CD4-positive, alpha-beta T cell treated with Interleukin-6 for 4 hours (primary cell): ENCODE data around the gene SMC6.

Experiments
- DNase-seq: peaks from one replicate; pipeline ENCODE4 v3.0.0-alpha.2; 2020; ENCODE audit warnings: mixed read lengths

The SMC6 gene

DNA sequence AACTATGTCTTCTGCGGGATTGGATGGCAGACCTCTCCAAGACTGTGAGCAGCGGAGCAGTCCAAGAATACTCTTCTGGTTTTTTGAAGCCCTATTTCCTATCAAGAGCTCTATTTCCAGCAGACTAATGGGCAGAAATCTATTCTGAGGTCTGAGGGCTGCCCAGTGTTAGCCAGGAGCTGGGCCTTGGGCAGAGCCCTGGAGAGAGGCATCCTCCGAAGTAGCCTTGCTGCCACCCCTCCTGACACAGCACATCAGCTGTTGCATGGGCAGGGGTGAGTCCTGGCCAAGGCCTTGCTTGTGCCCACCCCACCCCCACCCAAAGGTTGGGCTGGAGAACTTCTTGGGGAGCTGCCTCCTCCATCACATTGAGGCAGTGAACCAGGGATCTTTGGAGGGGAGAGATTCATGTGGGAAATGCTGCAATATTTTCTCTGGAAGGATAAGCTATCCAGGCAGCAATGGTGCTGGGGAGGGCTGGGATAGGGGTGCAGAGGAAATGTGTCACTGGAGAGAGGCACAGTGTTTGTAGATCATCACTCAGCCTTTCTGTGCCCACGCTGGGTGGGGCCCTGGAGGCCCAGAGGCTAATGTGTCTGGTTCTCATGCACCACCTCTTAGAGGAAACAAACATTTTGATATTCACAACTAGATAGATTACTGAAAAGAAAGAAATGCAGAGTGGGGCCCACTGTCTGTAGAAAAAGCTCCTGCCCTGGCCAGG is 108.5 kb downstream of the SMC6 start:
- DNase-seq = no peak

DNA sequence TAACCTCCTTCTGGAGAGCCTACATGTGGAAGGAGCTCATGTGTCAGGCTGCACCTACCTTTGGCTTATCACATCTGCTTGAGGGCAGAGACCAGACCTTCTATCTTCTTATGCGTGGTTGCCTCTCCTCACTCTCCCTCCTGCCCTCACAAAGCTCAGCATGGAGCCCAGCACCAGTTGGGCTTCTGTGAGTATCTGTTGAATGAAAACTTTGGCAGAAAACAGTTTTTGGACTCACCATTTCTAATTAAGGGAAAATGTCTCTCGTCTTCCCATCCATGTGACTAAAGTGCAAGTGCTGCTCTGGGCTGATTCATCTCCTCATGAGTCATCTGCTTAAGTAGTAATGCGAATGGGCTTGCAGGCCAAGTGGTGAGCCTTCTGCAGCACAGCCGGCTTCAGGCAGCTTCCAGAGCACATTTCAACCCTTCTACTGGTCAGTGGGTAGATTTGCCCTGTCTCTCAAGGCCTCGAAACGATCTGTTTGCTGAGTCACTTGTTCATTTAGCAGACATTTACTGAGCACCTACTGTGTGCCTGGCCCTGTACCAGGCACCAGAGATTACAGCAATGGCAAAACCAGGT is 110.5 kb downstream of the SMC6 start:
- no peak for DNase-seq

DNA sequence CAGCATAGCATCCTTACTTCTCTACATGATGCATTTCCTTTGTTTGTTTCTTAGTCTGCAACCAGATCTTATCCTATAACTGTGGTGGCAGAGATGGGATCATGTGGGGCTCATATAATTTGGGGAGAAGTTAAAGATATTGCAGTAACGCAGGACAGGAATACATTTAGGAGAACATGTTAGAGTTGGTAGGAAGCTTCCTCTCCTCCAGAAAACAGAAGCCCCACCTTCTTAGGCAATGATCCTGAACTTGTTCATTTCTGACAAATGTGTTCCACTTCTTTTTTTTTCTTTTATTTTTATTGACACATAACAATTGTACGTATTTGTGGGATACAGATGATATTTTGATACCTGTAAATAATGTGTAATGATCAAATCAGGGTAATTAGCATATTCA is 113.2 kb downstream of the SMC6 start:
- DNase-seq = no peak

DNA sequence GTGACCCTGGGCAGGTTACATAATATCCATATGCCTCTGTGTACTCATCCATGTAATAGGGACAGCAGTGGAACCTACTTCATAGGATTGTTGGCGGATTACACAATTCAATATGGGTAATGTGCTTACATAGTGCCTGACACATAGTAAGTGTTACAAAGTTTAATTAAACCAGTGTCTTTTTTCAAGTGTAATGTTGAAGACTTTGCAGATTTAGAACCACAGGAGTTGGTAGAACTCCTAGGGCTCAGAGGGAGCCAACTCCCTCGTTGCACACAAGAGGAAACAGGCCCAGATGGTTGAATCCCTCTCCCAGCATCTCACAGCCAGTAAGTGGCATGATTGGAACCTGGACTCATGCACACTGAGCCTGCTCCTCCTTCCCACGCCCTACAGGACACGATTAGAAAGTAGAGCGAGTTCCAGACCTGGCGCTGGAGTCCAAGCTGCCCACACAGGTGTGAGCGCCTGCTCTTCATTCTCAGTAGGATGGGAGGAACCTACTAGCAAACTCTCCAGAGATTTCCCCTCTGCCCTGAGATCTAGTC is 115.3 kb downstream of the SMC6 start:
- no peak for DNase-seq

DNA sequence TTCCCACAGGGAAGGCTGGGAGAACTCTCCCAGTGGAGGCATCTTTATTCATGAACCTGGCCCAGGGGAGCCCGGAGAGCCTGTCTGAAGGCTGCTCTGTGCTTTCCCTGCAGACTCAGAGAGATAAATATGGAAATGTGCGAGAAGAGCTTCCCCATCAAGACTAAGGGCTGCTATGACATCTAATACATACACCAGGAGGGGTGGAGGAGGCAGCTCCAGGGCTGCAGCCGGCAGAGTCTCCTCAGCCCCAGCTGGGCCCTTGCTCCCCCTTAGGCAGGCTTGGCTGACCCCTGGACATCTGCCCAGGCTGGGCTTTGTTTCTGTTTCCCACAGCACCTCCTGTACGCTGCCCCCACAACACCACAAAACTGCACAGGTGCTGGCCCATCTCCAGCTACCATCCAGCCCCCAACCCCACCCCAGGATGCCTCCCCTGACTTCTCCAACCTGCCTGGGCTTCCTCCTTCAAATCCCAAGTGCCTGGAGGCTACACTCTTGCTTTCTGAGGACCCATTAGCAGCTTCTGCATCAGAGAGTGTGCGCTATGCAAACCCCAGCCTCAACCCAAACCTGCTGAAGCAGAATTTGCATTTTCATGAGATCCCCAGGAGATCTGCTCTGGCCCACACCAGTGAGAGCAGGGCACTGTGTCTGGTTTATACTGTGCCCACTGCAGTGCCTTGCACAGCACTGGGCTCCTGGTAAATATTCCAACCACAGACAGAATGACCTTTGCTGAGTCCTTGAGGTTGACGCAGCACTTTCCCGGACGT is 116.3 kb downstream of the SMC6 start:
- DNase-seq = no peak

DNA sequence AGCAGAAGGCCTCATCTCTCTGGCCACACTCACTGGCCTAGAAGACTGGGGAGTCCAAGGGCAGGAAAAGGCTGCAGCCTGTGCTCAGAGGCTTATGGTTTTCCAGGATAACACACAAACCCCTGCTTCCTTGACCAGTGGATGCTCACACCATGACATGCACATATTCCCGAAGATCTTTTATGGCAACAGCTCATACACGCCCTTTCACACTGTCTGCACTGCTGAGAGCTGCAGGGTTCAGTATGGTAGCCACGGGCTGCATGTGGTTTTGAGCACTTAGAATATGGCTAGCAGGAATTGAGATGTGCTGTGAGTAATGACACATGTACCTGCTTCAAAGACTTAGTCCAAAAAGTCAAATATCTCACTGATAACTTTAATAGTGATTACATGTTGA is 117.4 kb downstream of the SMC6 start:
- no peak for DNase-seq

DNA sequence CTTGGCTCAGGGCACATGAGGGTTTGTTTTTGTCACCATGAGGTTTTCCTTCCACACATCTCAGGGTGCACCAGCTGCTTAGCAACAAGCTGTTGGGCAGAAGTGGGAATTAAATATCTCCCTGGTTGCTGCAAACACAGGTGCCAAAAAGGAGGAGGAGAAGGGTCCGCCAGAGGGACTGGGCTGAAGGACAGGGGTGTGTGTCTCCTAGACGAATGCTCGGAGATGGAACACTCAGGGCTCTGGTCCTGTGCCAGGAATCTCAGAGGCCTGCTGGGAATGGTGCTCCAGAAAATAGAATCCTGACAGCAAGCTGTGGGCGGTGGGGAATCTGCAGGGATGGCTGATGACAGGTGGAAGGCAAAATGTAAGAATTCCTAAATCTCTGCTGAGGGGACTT is 118.6 kb downstream of the SMC6 start:
- DNase-seq = no peak

DNA sequence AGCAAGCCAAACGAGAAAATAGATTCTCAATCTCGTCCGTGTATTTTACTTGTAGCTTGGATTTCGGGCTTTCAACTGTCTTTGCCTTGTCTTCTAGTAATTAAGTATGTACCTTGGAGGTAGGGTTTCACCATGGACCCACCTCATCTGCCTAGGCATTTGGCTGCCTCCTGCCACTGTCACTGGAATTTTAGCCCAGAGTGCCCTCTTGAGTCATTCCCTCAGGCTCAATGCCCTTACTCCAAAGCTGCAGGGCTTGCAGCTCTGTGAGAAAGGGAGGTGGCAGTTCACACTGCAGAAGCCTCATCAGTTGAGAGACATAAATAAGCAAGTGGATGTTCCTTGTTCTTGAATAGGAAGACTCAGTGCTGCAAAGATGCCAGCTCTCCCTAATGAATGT is 123.5 kb downstream of the SMC6 start:
- no peak for DNase-seq

DNA sequence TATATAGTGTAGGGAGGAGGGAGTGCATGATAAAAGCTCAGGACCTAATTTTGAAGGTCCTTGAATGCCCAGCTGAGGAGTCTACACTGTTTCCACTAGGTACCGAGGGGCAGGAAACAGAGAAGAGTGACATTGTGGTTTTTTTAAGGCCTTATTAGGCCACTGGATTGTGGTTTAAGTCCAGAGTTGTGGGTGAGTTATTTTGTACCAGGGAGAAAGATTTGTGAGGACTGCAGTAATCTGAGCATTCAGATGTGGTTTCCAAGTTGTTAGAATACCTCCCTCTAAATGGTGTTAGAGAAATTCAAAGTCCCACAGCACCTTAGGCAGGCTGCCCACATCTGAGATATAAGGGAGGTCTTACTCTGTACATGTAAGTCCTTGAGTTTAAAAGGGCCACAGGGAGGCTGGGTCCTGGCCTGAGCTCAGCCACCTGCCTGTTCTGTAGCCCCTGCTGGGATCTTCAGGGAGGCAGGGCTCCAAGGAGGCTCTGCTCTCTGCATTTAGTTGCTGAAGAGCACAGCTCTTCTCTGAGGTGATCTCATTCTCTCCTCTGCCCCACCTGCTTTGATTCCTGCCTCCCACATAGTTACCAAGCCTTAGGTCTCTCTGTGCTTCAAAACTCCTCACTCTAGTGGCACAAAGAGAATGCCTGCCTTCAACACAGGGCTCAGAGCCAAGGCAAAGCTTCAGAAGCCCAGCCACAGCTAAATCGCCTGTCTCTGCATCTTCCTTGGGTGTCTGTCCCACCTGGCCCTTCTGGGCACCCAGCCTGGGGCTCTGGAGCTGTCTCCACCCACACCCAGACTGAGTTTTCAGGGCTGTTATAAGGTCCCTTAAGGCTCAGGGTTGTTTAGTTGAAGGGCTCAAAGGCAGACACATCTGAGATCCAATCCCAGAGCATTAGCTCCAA is 125.0 kb downstream of the SMC6 start:
- DNase-seq = no peak

DNA sequence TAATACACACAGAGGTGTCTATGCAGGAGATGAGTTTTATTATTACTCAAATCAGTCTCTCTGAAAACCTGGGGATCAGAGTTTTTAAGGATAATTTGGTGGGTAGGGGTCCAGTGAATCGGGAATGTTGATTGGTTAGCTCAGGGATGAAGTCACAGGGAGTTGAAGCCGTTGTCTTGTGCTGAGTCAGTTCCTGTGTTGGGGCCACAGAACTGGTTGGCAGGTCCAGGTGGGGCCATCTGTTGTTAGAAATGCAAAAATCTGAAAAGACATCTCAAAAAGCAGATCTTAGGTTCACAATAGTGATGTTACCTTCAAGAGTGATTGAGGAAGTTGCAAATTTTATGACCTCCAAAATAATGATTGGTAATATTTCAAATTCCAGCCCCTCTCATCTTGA is 126.2 kb downstream of the SMC6 start:
- DNase-seq = no peak

DNA sequence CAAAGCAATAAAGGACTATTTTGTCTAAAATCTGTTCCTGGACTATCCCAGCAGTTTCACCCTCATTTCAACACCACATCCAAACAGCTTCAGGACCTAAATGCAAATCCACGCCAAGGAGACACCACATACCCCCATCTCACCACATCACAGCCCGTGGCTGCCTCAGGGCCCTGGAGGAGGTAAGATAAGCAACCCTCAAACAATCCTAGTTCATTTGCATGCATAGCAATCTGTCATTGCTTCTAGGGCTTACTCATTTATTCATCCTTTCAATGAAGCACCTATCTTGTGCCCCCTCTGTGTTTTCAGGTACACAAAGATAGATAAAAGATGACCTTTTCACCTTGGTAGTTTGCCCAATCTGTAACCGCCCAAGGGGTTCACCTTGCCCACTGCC is 126.6 kb downstream of the SMC6 start:
- no peak for DNase-seq

DNA sequence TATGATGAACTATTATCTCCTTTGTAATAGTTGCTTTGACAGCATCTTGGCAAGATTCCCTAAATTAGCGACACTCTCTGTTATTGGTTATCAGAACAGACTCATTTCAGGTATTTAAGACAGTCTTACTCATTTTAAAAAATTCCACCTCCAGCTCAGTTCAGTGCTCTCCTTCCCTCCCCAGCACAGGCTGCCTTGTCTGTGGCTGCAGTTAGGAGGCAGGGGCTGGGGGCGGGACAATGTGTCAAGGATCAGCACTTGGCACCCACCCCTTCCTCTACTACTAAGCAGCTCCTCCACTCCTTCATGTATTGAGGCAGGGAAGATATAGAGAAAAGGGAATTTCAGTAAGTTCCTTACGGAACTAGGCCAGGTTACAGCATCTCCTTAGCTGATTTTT is 128.2 kb downstream of the SMC6 start:
- DNase-seq = no peak

DNA sequence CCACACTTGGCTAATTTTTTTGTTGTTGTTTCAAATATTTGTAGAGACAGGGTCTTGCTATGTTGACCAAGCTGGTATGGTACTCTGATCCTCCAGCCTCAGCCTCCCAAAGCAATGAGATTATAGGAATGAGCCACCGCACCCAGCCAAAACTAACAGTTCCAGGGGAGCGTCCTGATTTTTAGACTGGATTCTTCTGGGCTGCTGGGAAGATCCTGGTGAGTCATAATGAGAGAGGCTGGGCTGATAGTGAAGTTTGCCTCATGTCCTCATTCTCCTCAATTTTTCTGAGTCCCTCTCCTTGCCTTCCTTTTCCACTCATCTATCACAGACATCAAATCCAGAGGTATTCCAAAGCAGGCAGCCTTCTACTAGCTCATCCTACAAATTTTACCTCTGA is 131.8 kb downstream of the SMC6 start:
- DNase-seq = no peak

DNA sequence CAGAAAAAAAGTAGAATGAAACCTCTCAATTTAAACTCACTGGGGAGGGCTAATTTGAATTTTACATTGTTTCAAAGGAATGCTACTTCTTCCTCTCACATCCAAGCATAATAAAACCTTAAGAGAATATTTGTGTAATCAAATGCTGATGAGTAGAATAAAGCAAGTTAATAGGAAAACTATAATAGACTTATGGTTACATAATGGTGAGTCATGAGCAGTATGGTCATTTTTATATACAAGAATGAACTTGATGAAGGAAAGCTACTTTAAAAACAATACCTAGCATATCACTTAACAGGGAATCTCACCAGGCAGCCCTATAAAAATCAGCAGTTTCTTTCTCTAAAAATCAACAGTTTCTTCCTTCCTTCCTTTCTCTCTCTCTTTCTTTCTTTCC is 132.8 kb downstream of the SMC6 start:
- no peak for DNase-seq

DNA sequence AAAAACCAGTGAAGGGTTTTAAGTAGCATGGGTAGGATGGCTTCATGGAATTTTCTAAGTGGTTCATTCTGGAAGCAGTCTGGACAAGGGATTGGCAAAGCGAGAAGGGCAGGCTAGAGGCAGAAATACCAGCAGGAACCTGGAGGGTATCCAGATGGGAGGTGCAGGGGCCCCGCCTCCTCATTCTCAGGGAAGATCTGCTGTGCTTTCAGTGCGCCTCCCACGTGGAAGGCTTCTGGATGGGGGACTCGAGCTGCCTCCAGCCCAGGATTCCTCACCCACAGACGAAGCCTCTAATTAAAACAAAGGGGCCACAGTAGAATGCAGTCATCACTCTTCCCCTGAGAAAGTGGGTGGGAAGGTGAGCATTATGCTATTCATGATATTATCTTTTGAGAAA is 133.3 kb downstream of the SMC6 start:
- DNase-seq = no peak

DNA sequence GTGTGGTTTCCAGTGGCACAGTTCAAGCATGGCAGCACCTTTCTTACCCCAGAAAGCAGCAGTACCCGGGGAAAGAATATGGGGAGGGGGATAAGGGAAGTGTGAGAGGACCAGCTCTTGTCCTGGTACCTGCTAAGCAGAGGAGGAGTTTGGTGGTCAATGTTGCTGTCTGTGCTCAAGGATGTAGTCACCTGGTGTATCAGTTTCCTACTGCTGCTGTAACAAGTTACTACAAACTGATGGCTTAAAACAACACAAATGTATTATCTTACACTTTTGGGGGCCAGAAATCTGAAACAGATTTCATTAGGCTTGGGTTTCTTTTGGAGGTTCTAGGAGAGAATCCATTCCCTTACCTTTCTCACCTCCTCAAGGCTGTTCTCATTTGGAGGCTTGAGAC is 135.7 kb downstream of the SMC6 start:
- no peak for DNase-seq

DNA sequence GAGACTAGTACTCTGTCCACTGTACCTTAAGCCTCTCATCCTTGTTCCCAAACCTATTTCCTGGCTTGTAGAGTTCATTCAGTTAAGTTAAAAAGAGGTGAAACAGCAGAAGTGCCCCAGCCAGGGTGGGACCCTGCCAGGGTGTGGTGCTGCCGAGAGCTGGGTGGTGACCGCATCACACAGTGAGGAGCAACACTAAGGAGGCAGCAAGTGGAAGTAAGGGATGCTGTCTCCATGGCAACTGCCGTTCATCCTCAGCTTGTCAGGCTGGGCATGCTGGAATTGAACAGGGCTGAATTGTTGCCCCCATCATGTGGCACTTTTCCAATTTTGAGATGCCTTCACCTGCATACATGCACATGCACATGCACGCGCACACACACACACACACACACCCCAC is 136.1 kb downstream of the SMC6 start:
- no peak for DNase-seq

DNA sequence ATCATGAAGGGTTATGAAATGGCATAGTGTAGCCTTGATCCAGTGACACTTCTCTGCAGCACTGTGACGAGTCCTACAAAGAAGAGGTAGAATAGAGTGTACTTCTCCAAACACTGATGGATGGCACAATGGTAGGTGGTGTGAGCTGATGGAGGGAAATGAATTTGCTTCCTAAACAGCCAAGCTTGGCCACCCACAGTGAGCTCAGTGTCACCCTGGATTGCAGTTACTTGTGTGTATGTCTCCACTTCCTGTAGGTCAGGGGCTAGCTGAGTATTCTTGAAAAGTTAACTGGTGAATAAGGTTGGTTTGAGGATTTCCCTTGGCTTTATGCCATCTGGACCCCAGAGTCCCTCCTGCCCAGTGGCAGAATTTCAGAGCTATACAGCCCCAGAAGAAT is 137.2 kb downstream of the SMC6 start:
- DNase-seq = no peak

DNA sequence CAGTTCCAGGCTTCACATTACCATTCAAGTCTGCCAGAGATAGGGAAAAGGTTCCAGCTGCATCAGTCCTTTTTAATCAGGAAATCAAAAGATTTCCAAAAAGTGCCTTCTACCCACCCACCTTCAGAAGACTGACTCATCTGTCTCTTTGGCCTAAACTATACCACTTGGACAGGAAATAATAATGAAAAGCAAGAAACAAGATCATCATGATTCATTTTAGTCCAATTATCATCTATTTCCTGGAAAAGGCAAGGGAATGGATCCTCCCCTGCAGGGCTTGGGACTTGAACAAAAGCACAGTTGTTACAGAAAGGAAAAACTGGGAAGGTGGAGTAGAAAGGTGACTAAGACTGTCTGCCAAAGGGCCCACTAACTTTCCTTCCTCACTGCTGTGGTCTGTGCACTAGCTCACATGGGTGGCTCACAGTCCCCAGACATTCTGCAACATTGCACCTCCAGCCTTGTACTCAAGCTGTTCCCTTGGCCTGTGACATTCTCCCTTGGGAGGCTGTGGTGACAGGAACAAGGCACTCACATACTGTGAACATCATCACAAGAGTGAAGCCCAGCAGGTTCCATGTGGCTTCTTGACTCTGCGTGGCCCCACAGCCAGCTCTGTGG is 137.8 kb downstream of the SMC6 start:
- DNase-seq = no peak

DNA sequence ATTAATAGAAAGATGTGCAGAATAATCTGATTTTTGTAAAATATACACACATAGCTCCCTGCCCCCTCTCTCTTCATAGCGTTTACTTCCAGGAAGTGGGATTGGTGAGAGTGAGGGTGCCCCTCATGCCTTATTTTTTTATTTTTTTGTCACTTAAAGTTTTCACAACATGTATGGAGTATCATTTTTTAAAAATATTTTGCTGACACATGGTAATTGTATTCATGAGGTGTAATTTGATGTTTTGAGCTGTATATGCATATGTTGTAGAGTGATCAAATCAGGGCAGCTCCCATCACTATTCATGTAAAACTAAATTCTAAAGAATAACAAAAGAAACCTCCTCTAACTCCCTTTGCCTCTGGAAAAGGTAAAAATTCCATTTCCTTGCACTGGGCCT is 138.5 kb downstream of the SMC6 start:
- no peak for DNase-seq

DNA sequence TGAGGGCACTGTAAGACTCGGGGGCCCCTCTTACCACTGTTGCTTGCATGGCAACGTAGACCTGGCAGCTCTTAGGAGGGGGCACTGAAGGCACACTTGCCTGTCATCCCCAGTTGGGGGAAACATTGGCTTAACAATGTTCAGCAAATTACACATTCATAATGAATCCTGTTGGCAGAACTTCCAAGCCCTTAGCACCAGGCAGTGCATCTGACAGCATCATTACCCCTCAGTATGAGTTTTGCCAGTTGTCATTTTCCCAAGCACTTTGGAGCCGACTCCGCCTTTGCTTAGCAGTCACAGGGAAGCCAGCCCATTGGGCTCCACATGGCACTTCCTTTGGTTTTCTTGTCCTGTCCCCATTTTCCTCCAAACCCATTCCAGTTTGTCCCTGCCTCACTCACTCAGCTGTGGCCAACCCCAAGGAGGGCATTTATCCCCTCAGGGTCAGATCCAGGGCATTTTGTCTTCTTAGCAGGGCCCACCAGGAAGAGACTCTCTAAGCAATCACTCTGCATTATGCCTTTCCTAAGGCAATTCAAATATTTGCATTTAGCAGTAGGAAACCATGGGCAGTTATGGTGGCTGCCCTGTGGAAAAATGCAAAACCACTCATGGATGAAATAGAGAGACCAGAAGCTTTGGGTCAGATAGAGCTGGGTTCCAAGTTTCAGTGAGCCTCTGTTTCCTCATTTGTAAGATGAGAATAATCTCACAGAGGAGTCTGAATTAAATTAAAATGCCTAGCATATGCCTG is 139.3 kb downstream of the SMC6 start:
- no peak for DNase-seq
